Measurements from ENCODE around the gene SOAT1. TPM values are rescaled to one million over a fixed set of nuclear protein-coding genes. Genes with fewer than 3 reads are reported as not detected.

The SOAT1 gene
- polyA plus RNA-seq, 1 of the 3 experiments (the other 2 are of a cell fraction): 8.1 TPM

DNA sequence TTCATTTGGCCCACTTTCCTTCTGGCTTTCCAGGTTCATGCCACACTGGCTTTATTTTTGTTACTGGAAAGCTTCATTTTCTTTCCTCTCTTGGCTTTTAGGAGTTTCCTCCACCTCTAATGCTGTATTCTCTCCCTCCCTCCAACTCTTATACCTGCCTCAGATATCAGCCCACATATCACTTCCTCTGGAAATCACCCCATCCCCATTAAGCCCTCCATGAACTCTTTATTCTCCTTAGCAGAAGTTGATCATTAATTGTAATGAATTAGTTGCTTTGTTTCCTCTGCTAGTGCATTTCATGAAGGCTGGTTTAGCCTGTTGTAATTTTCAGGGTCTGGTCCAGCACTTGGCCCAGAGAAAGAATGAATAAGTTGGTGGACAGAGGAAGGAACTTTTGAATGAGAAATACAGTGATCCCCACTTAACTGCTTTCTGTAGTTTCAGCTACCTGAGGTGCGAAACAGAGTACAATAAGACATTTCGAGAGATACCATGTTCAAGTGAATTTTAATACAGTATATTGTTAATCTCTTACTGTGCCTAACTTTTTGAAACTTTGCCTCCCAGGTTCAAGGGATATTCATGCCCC is 1.7 kb downstream of the SOAT1 start:
- H3K9me3 ChIP-seq: no peaks in the 10 kb centered on the region
- no peak for TF ChIP-seq SMC3 (IDR thresholded peaks at IDR 0.05; ENCODE audit: low read depth, low read length)
- TF ChIP-seq CHD2 (IDR thresholded peaks at IDR 0.05; ENCODE audit: low read length, partially characterized antibody): no peak
- TF ChIP-seq GATA2 (CRISPR knock-in tag; IDR thresholded peaks at IDR 0.05): no peak
- no peak for TF ChIP-seq RXRA (IDR thresholded peaks at IDR 0.05; ENCODE audit: borderline replicate concordance, low read depth)
- no peak for TF ChIP-seq YY1 (IDR thresholded peaks at IDR 0.05; ENCODE audit: low read depth)
- ChIA-PET CTCF (interaction anchor here (0.6 to 2.4 kb wide), 2 partner anchors 174 to 175 kb away, joined by 3 to 7 read pairs; no protein-coding TSS in a partner anchor), POLR2A (no interaction called here)
- H3K4me1 ChIP-seq (ENCODE audit: control insufficient read depth in 1 of 2, insufficient read depth in 2 of 2, low read depth in 1 of 2, low read length in 1 of 2): peaks cover 6 to 10% of the 10 kb centered on the region in 2 experiments; a peak in 2 of 4 replicates
- H3K9me2 ChIP-seq: no peaks in the 10 kb centered on the region
- DNase-seq: no peak
- H3K36me3 ChIP-seq (replicated peaks in 1 of 2; ENCODE audit: control insufficient read depth in 1 of 2, insufficient read depth in 2 of 2, low read length in 1 of 2): no peaks in the 10 kb centered on the region
- H3K4me3 ChIP-seq (ENCODE audit: low read depth in 2 of 2, low read length in 1 of 2): peak overlapping the region in 1 of 2 experiments; percentile 85; a peak in 2 of 4 replicates
- no peaks in the 10 kb centered on the region for H3K27me3 ChIP-seq (ENCODE audit: insufficient read depth)
- H3F3A ChIP-seq (replicated peaks; ENCODE audit: insufficient read depth): peaks cover 11% of the 10 kb centered on the region
- H3K27ac ChIP-seq (ENCODE audit: low read depth in 2 of 2, low read length in 1 of 2): peak overlapping the region in 1 of 2 experiments; percentile 24; a peak in 2 of 4 replicates
- no peaks in the 10 kb centered on the region; the same call in 1 of the 2 replicates for H4K20me1 ChIP-seq (ENCODE audit: insufficient read depth)
- H3K79me2 ChIP-seq (ENCODE audit: insufficient read depth): peaks cover 57% of the 10 kb centered on the region
- WGBS (ENCODE audit: low lambda C conversion rate): 98% methylated on average over 2 of the region's 2 CpGs
- H2AFZ ChIP-seq (ENCODE audit: low read depth): no peak overlapping the region; the same call in 1 of the 2 replicates
- peak overlapping the region; percentile 84 for H3K4me2 ChIP-seq
- H3K9ac ChIP-seq: peak overlapping the region; percentile 77; the same call in 1 of the 2 replicates

DNA sequence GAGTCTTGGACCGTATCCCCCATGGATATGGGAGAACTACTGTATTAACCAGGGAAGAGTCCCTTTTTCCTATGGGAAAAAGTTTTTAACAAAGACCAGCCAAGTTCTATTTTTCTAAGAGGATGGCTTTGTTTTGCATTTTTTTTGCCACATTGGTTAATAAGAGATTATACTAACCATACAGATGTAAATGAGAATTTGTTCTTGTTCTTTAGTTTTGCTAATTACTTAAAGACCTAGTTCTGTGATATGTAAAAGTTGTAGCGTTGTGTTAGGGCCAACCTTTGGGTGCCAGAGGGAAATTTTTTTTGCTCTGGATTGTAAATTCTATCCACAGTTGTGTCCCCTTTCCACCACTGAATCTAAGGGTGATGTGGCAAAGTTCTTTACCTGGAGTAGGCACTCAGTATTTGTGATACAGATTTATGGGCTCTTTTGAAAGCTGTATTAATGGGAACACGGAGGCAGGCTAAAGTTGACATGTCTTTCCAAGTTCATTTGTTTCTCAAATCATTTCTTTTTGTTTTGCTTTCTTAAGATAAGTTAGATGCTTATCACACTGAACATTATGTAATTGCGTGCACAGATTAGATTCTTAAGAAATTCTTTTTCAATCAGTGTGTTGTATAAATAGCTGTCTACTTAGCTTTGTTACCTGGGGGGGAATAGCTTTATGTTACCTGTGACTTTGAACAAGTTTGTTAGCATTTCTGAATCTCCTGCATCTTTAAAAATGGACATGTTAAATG is 2.9 kb downstream of the SOAT1 start:
- TF ChIP-seq TCF12 (IDR thresholded peaks at IDR 0.05) (no peak), GABPA (IDR thresholded peaks at IDR 0.05; ENCODE audit: low read depth) (no peak), JUND (IDR thresholded peaks at IDR 0.05) (no peak)
- TF ChIP-seq, protein P1, sequence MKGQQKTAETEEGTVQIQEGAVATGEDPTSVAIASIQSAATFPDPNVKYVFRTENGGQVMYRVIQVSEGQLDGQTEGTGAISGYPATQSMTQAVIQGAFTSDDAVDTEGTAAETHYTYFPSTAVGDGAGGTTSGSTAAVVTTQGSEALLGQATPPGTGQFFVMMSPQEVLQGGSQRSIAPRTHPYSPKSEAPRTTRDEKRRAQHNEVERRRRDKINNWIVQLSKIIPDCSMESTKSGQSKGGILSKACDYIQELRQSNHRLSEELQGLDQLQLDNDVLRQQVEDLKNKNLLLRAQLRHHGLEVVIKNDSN (IDR thresholded peaks at IDR 0.05; ENCODE audit: borderline replicate concordance, low read depth): no peak
- TF ChIP-seq, protein P2, sequence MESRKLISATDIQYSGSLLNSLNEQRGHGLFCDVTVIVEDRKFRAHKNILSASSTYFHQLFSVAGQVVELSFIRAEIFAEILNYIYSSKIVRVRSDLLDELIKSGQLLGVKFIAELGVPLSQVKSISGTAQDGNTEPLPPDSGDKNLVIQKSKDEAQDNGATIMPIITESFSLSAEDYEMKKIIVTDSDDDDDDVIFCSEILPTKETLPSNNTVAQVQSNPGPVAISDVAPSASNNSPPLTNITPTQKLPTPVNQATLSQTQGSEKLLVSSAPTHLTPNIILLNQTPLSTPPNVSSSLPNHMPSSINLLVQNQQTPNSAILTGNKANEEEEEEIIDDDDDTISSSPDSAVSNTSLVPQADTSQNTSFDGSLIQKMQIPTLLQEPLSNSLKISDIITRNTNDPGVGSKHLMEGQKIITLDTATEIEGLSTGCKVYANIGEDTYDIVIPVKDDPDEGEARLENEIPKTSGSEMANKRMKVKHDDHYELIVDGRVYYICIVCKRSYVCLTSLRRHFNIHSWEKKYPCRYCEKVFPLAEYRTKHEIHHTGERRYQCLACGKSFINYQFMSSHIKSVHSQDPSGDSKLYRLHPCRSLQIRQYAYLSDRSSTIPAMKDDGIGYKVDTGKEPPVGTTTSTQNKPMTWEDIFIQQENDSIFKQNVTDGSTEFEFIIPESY (IDR thresholded peaks at IDR 0.05; ENCODE audit: borderline replicate concordance, low read depth): no peak
- no peak overlapping the region for H3K9ac ChIP-seq
- H3K27me3 ChIP-seq (ENCODE audit: insufficient read depth): no peaks in the 10 kb centered on the region
- no peak overlapping the region for H3K27ac ChIP-seq (ENCODE audit: low read depth in 2 of 2, low read length in 1 of 2)
- H3K4me1 ChIP-seq (ENCODE audit: control insufficient read depth in 1 of 2, insufficient read depth in 2 of 2, low read depth in 1 of 2, low read length in 1 of 2): peaks cover 6 to 10% of the 10 kb centered on the region in 2 experiments; a peak in 2 of 4 replicates
- H3K36me3 ChIP-seq (replicated peaks in 1 of 2; ENCODE audit: control insufficient read depth in 1 of 2, insufficient read depth in 2 of 2, low read length in 1 of 2): no peaks in the 10 kb centered on the region
- H3K79me2 ChIP-seq (ENCODE audit: insufficient read depth): peaks cover 69% of the 10 kb centered on the region
- H2AFZ ChIP-seq (ENCODE audit: low read depth): no peak overlapping the region
- ChIA-PET CTCF (interaction anchor here (0.7 kb wide), 1 partner anchor 71 kb away, joined by 3 read pairs; no protein-coding TSS in a partner anchor), POLR2A (no interaction called here)
- H4K20me1 ChIP-seq (ENCODE audit: insufficient read depth): no peaks in the 10 kb centered on the region; the same call in 1 of the 2 replicates
- 92% methylated on average over 4 of the region's 4 CpGs for WGBS (ENCODE audit: low lambda C conversion rate)
- H3K9me2 ChIP-seq: no peaks in the 10 kb centered on the region
- no peaks in the 10 kb centered on the region for H3K9me3 ChIP-seq
- DNase-seq: no peak
- no peak overlapping the region for H3K4me3 ChIP-seq (ENCODE audit: low read depth in 2 of 2, low read length in 1 of 2)
- peaks cover 11% of the 10 kb centered on the region for H3F3A ChIP-seq (replicated peaks; ENCODE audit: insufficient read depth)
- no peak overlapping the region for H3K4me2 ChIP-seq

All from SK-N-SH (cell line).